K562 (cell line): Measurements from ENCODE around the gene EPX. TPM values are rescaled to one million over a fixed set of nuclear protein-coding genes. Genes with fewer than 3 reads are reported as not detected.

Source experiments
- BRCA1 ChIP-seq, 2 experiments: fragments of 450-650 bp in 1 of 2; sonication (generic) in 1 of 2; formaldehyde crosslinking in 1 of 2; IDR thresholded peaks; 2 replicates each; pipeline versions ENCODE4 v1.5.0 to v1.6.1; 2017 to 2020; ENCODE audit warnings: mild to moderate bottlenecking in 1 of 2, missing genetic modification reagents in 1 of 2
- CTBP1 ChIP-seq: fragments of 450-650 bp; IDR thresholded peaks from 2 replicates; pipeline ENCODE4 v1.6.1; 2016; ENCODE audit warnings: borderline replicate concordance
- CXXC5 ChIP-seq: fragments of 250-450 bp; sonication (Bioruptor Pico); IDR thresholded peaks from 2 replicates; pipeline ENCODE4 v1.8.0; 2022; ENCODE audit warnings: inconsistent platforms, mild to moderate bottlenecking, moderate library complexity
- ETV5 ChIP-seq: sonication (generic); formaldehyde crosslinking; IDR thresholded peaks from 2 replicates; pipeline ENCODE4 v1.4.0; 2020; ENCODE audit warnings: low read depth, mild to moderate bottlenecking, missing genetic modification reagents
- EWSR1 ChIP-seq: fragments of 450-650 bp; IDR thresholded peaks from 2 replicates; pipeline ENCODE4 v1.6.1; 2018; ENCODE audit warnings: borderline replicate concordance, mild to moderate bottlenecking, low read depth, moderate library complexity; ENCODE audit not compliant: partially characterized antibody
- FOXM1 ChIP-seq, 2 experiments: fragments of 450-650 bp in 1 of 2; sonication (generic) in 1 of 2; formaldehyde crosslinking in 1 of 2; IDR thresholded peaks; 2 replicates each; pipeline versions ENCODE4 v1.6.1 to v1.9.0; 2017 to 2022; ENCODE audit warnings: low read depth in 2 of 2, mild to moderate bottlenecking in 2 of 2, missing genetic modification reagents in 1 of 2, moderate library complexity in 1 of 2
- HIVEP1 ChIP-seq: fragments of 250-450 bp; sonication (Bioruptor Pico); IDR thresholded peaks from 2 replicates; pipeline ENCODE4 v1.4.0; 2020; ENCODE audit warnings: mild to moderate bottlenecking
- ID3 ChIP-seq, 2 experiments: fragments of 250-450 bp in 1 of 2; fragments of 450-650 bp in 1 of 2; sonication (Bioruptor Pico) in 1 of 2; IDR thresholded peaks; 2 replicates each; pipeline versions ENCODE4 v1.6.1 to v1.8.0; 2016 to 2021; ENCODE audit warnings: mild to moderate bottlenecking in 2 of 2, moderate library complexity in 2 of 2, missing compliant biosample characterization in 1 of 2, missing genetic modification characterization in 1 of 2
- PHF20 ChIP-seq: fragments of 450-650 bp; IDR thresholded peaks from 2 replicates; pipeline ENCODE4 v1.6.1; 2018; ENCODE audit not compliant: partially characterized antibody
- USF2 ChIP-seq: sonication (generic); formaldehyde crosslinking; IDR thresholded peaks from 2 replicates; pipeline ENCODE4 v1.5.0; 2020; ENCODE audit warnings: missing genetic modification reagents
- YY1 ChIP-seq, 3 experiments: IDR thresholded peaks; 2 replicates each; pipeline ENCODE4 v1.6.1; 2011; ENCODE audit warnings: low read length in 2 of 3, mild to moderate bottlenecking in 2 of 3, moderate library complexity in 2 of 3, borderline replicate concordance in 1 of 3, control low read depth in 1 of 3, low read depth in 1 of 3; ENCODE audit not compliant: insufficient read depth in 3 of 3, insufficient replicate concordance in 2 of 3, control insufficient read depth in 1 of 3, insufficient read length in 1 of 3; ENCODE audit errors: extremely low read depth in 1 of 3
- ZBTB9 ChIP-seq: fragments of 450-650 bp; formaldehyde crosslinking; IDR thresholded peaks from 2 replicates; pipeline ENCODE4 v1.4.0; 2020; ENCODE audit warnings: mild to moderate bottlenecking, moderate library complexity
- polyA plus RNA-seq, 8 experiments: library from polyadenylated mRNA; depleted of rRNA in 4 of 8; stranded (reverse) in 5 of 8; unstranded in 3 of 8; fragments of >200 nt; fragmentation: Nextera tagmentation in 2 of 8; fragmentation: Illumina TruSeq in 1 of 8; extraction: Ambion mirVana in 2 of 8; extraction: Trizol in 1 of 8; gene quantifications; 2 replicates each; pipeline versions ENCODE4 v1.2.1 to v1.2.3, GENCODE V29; 2011 to 2014; ENCODE audit warnings: inconsistent platforms in 1 of 8, missing spikeins in 1 of 8
- total RNA-seq, 7 experiments: library from RNA; depleted of rRNA in 6 of 7; stranded (reverse); fragments of >200 nt in 6 of 7; fragmentation: Illumina TruSeq in 2 of 7; extraction: Trizol in 2 of 7; gene quantifications; 2 replicates each; pipeline versions ENCODE4 v1.2.1 to v1.2.3, GENCODE V29; 2011 to 2021; ENCODE audit warnings: low replicate concordance in 1 of 7
- TF ChIP-seq, protein P1 (sequence below), 2 experiments: fragments of 450-650 bp in 1 of 2; sonication (generic) in 1 of 2; formaldehyde crosslinking in 1 of 2; IDR thresholded peaks in 1 of 2; conservative IDR thresholded peaks in 1 of 2; 2 replicates each; pipeline versions ENCODE4 v1.6.1 to v1.8.1; 2016 to 2023; ENCODE audit warnings: mild to moderate bottlenecking in 2 of 2, moderate library complexity in 2 of 2, inconsistent platforms in 1 of 2, missing genetic modification reagents in 1 of 2
- TF ChIP-seq, protein P2 (sequence below): fragments of 450-650 bp; conservative IDR thresholded peaks from 2 replicates; pipeline ENCODE4 v1.6.1; 2016; ENCODE audit warnings: missing genetic modification characterization, low read depth, mild to moderate bottlenecking, missing compliant biosample characterization, moderate library complexity
- TF ChIP-seq, protein P3 (sequence below): fragments of 450-650 bp; formaldehyde crosslinking; IDR thresholded peaks from 2 replicates; pipeline ENCODE4 v1.4.0; 2020; ENCODE audit warnings: mild to moderate bottlenecking, moderate library complexity

EPX gene
- total and polyA plus RNA-seq, 9 of the 15 experiments (the other 6 are each of a cell fraction or from before 2014, with no cell fraction given), result 0.07 to 0.33 (median 0.19) TPM; not detected in 3

DNA sequence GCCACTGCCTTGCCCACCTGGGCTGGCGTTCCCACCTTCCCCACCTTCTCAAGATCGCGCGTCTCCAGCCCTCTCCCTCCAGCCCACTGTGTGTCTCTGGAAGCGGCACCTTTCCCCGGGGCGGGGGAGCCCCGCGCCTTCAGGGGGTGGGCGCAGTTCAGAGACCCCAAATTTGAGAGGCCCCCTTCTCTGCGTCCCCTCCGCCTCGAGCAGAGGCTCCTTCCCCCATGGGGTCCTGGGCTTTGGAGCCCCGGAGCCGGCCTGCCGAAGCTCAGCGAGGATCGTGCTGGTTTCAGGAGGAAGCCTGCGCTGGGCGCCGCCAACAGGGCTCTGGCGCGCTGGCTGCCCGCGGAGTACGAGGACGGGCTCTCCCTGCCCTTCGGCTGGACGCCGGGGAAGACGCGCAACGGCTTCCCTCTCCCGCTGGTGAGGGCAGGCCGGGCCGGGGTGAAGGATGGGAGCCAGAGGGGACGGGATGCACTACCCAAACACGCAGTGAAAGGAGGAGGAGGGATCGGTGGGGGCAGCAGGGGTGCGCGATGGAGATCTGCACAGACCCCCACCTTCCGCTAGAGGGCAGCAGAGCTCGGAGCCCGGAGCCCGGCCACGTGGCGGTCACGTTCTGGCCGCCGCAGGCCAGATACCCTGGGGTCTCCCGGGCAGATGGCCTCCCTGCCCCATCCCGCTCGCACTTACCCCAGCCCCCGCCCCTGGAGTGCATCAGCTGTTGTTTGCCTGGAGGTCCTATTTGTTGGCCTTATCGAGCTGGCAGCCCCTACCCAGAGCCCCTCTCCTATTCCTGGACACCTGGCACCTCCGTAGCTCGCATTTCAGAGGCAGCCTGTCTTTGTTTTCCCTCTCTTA lies 57.0 kb downstream of the EPX start (continued):
- TF ChIP-seq YY1 (IDR thresholded peaks at IDR 0.05; ENCODE audit: borderline replicate concordance in 1 of 3, control insufficient read depth in 1 of 3, extremely low read depth in 1 of 3, insufficient read depth in 3 of 3, insufficient read length in 1 of 3, insufficient replicate concordance in 2 of 3, low read depth in 1 of 3, low read length in 2 of 3), result peak in 1 of 3 experiments; percentile 12
- no peak for TF ChIP-seq HIVEP1 (CRISPR knock-in tag)
- TF ChIP-seq, protein P1, sequence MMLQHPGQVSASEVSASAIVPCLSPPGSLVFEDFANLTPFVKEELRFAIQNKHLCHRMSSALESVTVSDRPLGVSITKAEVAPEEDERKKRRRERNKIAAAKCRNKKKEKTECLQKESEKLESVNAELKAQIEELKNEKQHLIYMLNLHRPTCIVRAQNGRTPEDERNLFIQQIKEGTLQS (IDR thresholded peaks at IDR 0.05), result 0 out of 2 replicates have a peak, but pooled peaks have one; percentile 20
- TF ChIP-seq, protein P1 (CRISPR knock-in tag; conservative IDR thresholded peaks at IDR 0.05), result no peak
- TF ChIP-seq ETV5 (CRISPR knock-in tag), result no peak
- TF ChIP-seq, protein P2, sequence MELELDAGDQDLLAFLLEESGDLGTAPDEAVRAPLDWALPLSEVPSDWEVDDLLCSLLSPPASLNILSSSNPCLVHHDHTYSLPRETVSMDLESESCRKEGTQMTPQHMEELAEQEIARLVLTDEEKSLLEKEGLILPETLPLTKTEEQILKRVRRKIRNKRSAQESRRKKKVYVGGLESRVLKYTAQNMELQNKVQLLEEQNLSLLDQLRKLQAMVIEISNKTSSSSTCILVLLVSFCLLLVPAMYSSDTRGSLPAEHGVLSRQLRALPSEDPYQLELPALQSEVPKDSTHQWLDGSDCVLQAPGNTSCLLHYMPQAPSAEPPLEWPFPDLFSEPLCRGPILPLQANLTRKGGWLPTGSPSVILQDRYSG, result peak; percentile 66; the same call in 1 of the 2 replicates
- peak; percentile 75 for TF ChIP-seq USF2 (CRISPR knock-in tag)
- TF ChIP-seq, protein P3, sequence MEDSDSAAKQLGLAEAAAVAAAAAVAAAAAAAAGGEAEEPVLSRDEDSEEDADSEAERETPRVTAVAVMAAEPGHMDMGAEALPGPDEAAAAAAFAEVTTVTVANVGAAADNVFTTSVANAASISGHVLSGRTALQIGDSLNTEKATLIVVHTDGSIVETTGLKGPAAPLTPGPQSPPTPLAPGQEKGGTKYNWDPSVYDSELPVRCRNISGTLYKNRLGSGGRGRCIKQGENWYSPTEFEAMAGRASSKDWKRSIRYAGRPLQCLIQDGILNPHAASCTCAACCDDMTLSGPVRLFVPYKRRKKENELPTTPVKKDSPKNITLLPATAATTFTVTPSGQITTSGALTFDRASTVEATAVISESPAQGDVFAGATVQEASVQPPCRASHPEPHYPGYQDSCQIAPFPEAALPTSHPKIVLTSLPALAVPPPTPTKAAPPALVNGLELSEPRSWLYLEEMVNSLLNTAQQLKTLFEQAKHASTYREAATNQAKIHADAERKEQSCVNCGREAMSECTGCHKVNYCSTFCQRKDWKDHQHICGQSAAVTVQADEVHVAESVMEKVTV (CRISPR knock-in tag), result no peak
- TF ChIP-seq FOXM1 (IDR thresholded peaks at IDR 0.05; ENCODE audit: low read depth), result no peak
- peak; percentile 88; the same call in 1 of the 2 replicates for TF ChIP-seq FOXM1 (CRISPR knock-in tag; IDR thresholded peaks at IDR 0.05; ENCODE audit: low read depth)
- TF ChIP-seq ZBTB9 (CRISPR knock-in tag), result 0 out of 2 replicates have a peak, but pooled peaks have one; percentile 34
- peak; percentile 19 for TF ChIP-seq PHF20
- peak; percentile 77 for TF ChIP-seq CXXC5 (CRISPR knock-in tag)
- no peak for TF ChIP-seq EWSR1
- no peak for TF ChIP-seq ID3 (CRISPR knock-in tag; IDR thresholded peaks at IDR 0.05)
- no peak for TF ChIP-seq ID3 (tag; IDR thresholded peaks at IDR 0.05)
- no peak for TF ChIP-seq BRCA1 (IDR thresholded peaks at IDR 0.05)
- TF ChIP-seq BRCA1 (CRISPR knock-in tag; IDR thresholded peaks at IDR 0.05), result peak; percentile 97; the same call in 1 of the 2 replicates
- peak; percentile 26; the same call in 1 of the 2 replicates for TF ChIP-seq CTBP1
